Liver (tissue), 9 donors: ENCODE measurements around the gene CLCN4. TPM values are rescaled to one million over a fixed set of nuclear protein-coding genes. Genes with fewer than 3 reads are reported as not detected.

Experiments used
- DNase-seq: peaks from one replicate; pipeline ENCODE4 v3.0.0-alpha.2; 2017; ENCODE audit warnings: low spot score
- H3K27ac ChIP-seq, 2 donors: one replicate each; pipeline ENCODE4 v1.7.0; 2013; ENCODE audit warnings: inconsistent platforms in 2 of 2, low read length in 2 of 2, control low read depth in 1 of 2, low read depth in 1 of 2, mild to moderate bottlenecking in 1 of 2
- H3K27me3 ChIP-seq, 4 donors: one replicate each; pipeline versions ENCODE4 v1.6.1 to v1.7.0; 2013; ENCODE audit warnings: low read length in 3 of 4, inconsistent platforms in 1 of 4, mild to moderate bottlenecking in 1 of 4, moderate library complexity in 1 of 4; ENCODE audit not compliant: control insufficient read depth in 4 of 4, insufficient read depth in 4 of 4
- H3K36me3 ChIP-seq, 4 donors: one replicate each; pipeline versions ENCODE4 v1.6.1 to v1.7.0; 2013; ENCODE audit warnings: low read length in 3 of 4, mild to moderate bottlenecking in 3 of 4, low read depth in 1 of 4, moderate library complexity in 1 of 4; ENCODE audit not compliant: control insufficient read depth in 4 of 4, insufficient read depth in 3 of 4
- H3K4me1 ChIP-seq, 4 donors: one replicate each; pipeline versions ENCODE4 v1.6.1 to v1.7.0; 2013; ENCODE audit warnings: low read length in 3 of 4, mild to moderate bottlenecking in 3 of 4, moderate library complexity in 1 of 4; ENCODE audit not compliant: control insufficient read depth in 4 of 4, insufficient read depth in 4 of 4
- H3K4me3 ChIP-seq, 3 donors: one replicate each; pipeline versions ENCODE4 v1.6.1 to v1.7.0; 2013; ENCODE audit warnings: low read length in 3 of 3, control low read depth in 1 of 3, low read depth in 1 of 3, mild to moderate bottlenecking in 1 of 3
- H3K9ac ChIP-seq, 2 donors: one replicate each; pipeline ENCODE4 v1.7.0; 2013; ENCODE audit warnings: low read length in 2 of 2, mild to moderate bottlenecking in 2 of 2, moderate library complexity in 2 of 2, control low read depth in 1 of 2, low read depth in 1 of 2
- H3K9me3 ChIP-seq, 4 donors: one replicate each; pipeline versions ENCODE4 v1.6.1 to v1.7.0; 2013; ENCODE audit warnings: low read length in 3 of 4; ENCODE audit not compliant: control insufficient read depth in 4 of 4
- EGR1 ChIP-seq, 2 donors: IDR thresholded peaks; 2 replicates each; pipeline ENCODE4 v1.6.1; 2016 to 2018; ENCODE audit warnings: antibody characterized with exemption in 2 of 2, low read depth in 2 of 2
- FOXA1 ChIP-seq: IDR thresholded peaks from 2 replicates; pipeline ENCODE4 v1.6.1; 2016; ENCODE audit warnings: antibody characterized with exemption
- FOXA2 ChIP-seq: IDR thresholded peaks from 2 replicates; pipeline ENCODE4 v1.6.1; 2016; ENCODE audit warnings: antibody characterized with exemption
- GABPA ChIP-seq, 2 donors: IDR thresholded peaks in 1 of 2; conservative IDR thresholded peaks in 1 of 2; 2 replicates each; pipeline ENCODE4 v1.6.1; 2016; ENCODE audit warnings: antibody characterized with exemption in 2 of 2, mild to moderate bottlenecking in 1 of 2, moderate library complexity in 1 of 2
- HNF4A ChIP-seq, 2 donors: conservative IDR thresholded peaks; 2 replicates each; pipeline ENCODE4 v1.6.1; 2016; ENCODE audit warnings: antibody characterized with exemption in 2 of 2, mild to moderate bottlenecking in 2 of 2
- HNF4G ChIP-seq: IDR thresholded peaks from 2 replicates; pipeline ENCODE4 v1.6.1; 2016; ENCODE audit warnings: antibody characterized with exemption
- JUND ChIP-seq, 2 donors: IDR thresholded peaks; 2 replicates each; pipeline ENCODE4 v1.6.1; 2016; ENCODE audit warnings: antibody characterized with exemption in 2 of 2
- NR2F2 ChIP-seq: IDR thresholded peaks from 2 replicates; pipeline ENCODE4 v1.6.1; 2016; ENCODE audit warnings: antibody characterized with exemption
- RAD21 ChIP-seq, 2 donors: IDR thresholded peaks; 2 replicates each; pipeline ENCODE4 v1.6.1; 2016; ENCODE audit warnings: antibody characterized with exemption in 2 of 2, mild to moderate bottlenecking in 2 of 2
- RXRA ChIP-seq, 2 donors: IDR thresholded peaks; 2 replicates each; pipeline ENCODE4 v1.6.1; 2017 to 2018; ENCODE audit warnings: antibody characterized with exemption in 2 of 2, mild to moderate bottlenecking in 1 of 2
- SP1 ChIP-seq: IDR thresholded peaks from 2 replicates; pipeline ENCODE4 v1.6.1; 2018; ENCODE audit warnings: antibody characterized with exemption, mild to moderate bottlenecking
- TAF1 ChIP-seq: conservative IDR thresholded peaks from 2 replicates; pipeline ENCODE4 v1.6.1; 2016; ENCODE audit warnings: antibody characterized with exemption, mild to moderate bottlenecking
- YY1 ChIP-seq: IDR thresholded peaks from 2 replicates; pipeline ENCODE4 v1.6.1; 2016; ENCODE audit warnings: antibody characterized with exemption, mild to moderate bottlenecking
- WGBS: extraction: QIAGEN DNeasy Blood & Tissue Kit; methylation state at CpG from one replicate; pipeline ENCODE4 v1.1.7; 2013; 5-methylcytosine and 5-hydroxymethylcytosine counted together
- polyA plus RNA-seq, 2 donors: library from polyadenylated mRNA; stranded (reverse) in 1 of 2; unstranded in 1 of 2; fragments of 200-250 nt in 1 of 2; fragments of >200 nt in 1 of 2; fragmentation: Nextera tagmentation in 1 of 2; extraction: Ambion mirVana in 1 of 2; gene quantifications; one replicate each; pipeline versions ENCODE4 v1.2.1 to v1.2.3, GENCODE V29; 2013 to 2015
- total RNA-seq, 2 donors: library from RNA; depleted of rRNA; stranded (reverse); fragments of >200 nt; gene quantifications; one replicate each; pipeline ENCODE4 v1.2.3, GENCODE V29; 2014
- TF ChIP-seq, protein P1 (sequence below): IDR thresholded peaks from 2 replicates; pipeline ENCODE4 v1.6.1; 2016; ENCODE audit warnings: antibody characterized with exemption
- TF ChIP-seq, protein P2 (sequence below): IDR thresholded peaks from 2 replicates; pipeline ENCODE4 v1.6.1; 2016; ENCODE audit warnings: antibody characterized with exemption
- TF ChIP-seq, protein P3 (sequence below): IDR thresholded peaks from 2 replicates; pipeline ENCODE4 v1.6.1; 2016; ENCODE audit warnings: antibody characterized with exemption
- TF ChIP-seq, protein P4 (sequence below): IDR thresholded peaks from 2 replicates; pipeline ENCODE4 v1.6.1; 2016; ENCODE audit warnings: antibody characterized with exemption, mild to moderate bottlenecking
- TF ChIP-seq, protein P5 (sequence below): fragments of 150-350 bp; IDR thresholded peaks from 2 replicates; pipeline ENCODE4 v1.5.1; 2017; ENCODE audit warnings: improper control_type of control experiment, low read depth, low read length; ENCODE audit not compliant: missing input control
- donor health status: healthy.
- donor health status: healthy.
- donor health status: healthy.
- donor health status: healthy.
- donor health status: healthy.

Gene CLCN4
- total and polyA plus RNA-seq, 4 donors = 1.5 to 10.9 (median 4.0) TPM

DNA sequence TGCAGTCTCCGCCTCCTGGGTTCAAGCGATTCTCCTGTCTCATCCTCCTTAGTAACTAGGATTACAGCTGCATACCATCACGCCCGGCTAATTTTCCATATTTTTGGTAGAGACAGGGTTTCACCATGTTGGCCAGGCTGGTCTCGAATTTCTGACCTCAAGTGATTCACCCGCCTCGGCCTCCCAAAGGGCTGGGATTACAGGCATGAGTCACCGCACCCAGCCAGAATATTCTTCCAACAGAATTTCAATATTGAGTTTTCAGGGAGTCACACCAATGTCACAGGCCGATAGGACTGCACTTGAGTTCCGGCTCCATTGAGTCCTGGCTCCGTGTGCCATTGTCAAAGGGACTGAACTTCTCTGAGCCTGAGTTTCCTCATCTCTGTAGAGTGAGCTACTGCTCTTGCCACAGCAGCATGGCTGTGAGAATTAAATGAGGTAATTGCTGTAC is 82.9 kb downstream of the CLCN4 start:
- no peaks in the 10 kb centered on the region for H3K36me3 ChIP-seq
- no peaks in the 10 kb centered on the region for H3K9me3 ChIP-seq
- TF ChIP-seq HNF4A (conservative IDR thresholded peaks at IDR 0.05) (no peak), FOXA1 (no peak), YY1 (no peak)
- TF ChIP-seq, protein P1, sequence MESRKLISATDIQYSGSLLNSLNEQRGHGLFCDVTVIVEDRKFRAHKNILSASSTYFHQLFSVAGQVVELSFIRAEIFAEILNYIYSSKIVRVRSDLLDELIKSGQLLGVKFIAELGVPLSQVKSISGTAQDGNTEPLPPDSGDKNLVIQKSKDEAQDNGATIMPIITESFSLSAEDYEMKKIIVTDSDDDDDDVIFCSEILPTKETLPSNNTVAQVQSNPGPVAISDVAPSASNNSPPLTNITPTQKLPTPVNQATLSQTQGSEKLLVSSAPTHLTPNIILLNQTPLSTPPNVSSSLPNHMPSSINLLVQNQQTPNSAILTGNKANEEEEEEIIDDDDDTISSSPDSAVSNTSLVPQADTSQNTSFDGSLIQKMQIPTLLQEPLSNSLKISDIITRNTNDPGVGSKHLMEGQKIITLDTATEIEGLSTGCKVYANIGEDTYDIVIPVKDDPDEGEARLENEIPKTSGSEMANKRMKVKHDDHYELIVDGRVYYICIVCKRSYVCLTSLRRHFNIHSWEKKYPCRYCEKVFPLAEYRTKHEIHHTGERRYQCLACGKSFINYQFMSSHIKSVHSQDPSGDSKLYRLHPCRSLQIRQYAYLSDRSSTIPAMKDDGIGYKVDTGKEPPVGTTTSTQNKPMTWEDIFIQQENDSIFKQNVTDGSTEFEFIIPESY = no peak
- TF ChIP-seq, protein P2, sequence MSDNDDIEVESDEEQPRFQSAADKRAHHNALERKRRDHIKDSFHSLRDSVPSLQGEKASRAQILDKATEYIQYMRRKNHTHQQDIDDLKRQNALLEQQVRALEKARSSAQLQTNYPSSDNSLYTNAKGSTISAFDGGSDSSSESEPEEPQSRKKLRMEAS = no peak
- H3K9ac ChIP-seq = no peak overlapping the region
- peaks cover 0 to 2% (median 0%) of the 10 kb centered on the region in 4 donors for H3K27me3 ChIP-seq
- WGBS = 89% methylated on average over 11 of the region's 11 CpGs
- no peak overlapping the region for H3K4me3 ChIP-seq
- no peak for DNase-seq
- H3K4me1 ChIP-seq = no peaks in the 10 kb centered on the region
- H3K27ac ChIP-seq = no peak overlapping the region

DNA sequence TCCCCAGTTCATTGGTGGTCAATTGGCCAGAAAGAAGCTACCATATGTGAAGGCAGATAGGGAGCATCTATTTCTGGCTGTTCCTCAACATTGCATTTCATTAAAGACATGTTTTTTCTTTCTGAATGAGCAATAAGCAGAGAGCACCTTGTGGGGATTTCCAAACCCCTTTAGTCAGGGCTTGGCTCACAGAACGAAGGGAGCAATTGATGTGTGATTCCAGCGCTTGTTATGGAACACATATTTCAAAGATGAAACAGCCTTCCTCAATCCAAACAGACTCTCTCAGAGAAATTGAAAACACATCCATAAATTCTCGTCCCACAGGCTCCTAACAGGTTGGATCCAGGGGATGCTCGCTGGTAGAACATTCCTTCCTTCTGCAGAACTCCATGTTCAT is 84.1 kb downstream of the CLCN4 start:
- no peaks in the 10 kb centered on the region for H3K36me3 ChIP-seq
- no peak overlapping the region for H3K27ac ChIP-seq
- H3K9me3 ChIP-seq = no peaks in the 10 kb centered on the region
- H3K4me3 ChIP-seq = no peak overlapping the region
- WGBS = 83% methylated on average over 4 of the region's 4 CpGs
- no peaks in the 10 kb centered on the region for H3K4me1 ChIP-seq
- H3K9ac ChIP-seq = no peak overlapping the region
- TF ChIP-seq HNF4G (no peak), NR2F2 (no peak), JUND (IDR thresholded peaks at IDR 0.05) (no peak), YY1 (no peak), TAF1 (no peak), RAD21 (IDR thresholded peaks at IDR 0.05) (no peak), SP1 (no peak), GABPA (IDR thresholded peaks at IDR 0.05 in 1 of 2, conservative IDR thresholded peaks at IDR 0.05 in 1 of 2) (no peak), HNF4A (conservative IDR thresholded peaks at IDR 0.05) (no peak), EGR1 (IDR thresholded peaks at IDR 0.05; ENCODE audit: low read depth in 2 of 2) (no peak), FOXA1 (no peak), RXRA (IDR thresholded peaks at IDR 0.05) (no peak), FOXA2 (no peak)
- TF ChIP-seq, protein P3, sequence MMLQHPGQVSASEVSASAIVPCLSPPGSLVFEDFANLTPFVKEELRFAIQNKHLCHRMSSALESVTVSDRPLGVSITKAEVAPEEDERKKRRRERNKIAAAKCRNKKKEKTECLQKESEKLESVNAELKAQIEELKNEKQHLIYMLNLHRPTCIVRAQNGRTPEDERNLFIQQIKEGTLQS = no peak
- TF ChIP-seq, protein P2 = no peak
- TF ChIP-seq, protein P4, sequence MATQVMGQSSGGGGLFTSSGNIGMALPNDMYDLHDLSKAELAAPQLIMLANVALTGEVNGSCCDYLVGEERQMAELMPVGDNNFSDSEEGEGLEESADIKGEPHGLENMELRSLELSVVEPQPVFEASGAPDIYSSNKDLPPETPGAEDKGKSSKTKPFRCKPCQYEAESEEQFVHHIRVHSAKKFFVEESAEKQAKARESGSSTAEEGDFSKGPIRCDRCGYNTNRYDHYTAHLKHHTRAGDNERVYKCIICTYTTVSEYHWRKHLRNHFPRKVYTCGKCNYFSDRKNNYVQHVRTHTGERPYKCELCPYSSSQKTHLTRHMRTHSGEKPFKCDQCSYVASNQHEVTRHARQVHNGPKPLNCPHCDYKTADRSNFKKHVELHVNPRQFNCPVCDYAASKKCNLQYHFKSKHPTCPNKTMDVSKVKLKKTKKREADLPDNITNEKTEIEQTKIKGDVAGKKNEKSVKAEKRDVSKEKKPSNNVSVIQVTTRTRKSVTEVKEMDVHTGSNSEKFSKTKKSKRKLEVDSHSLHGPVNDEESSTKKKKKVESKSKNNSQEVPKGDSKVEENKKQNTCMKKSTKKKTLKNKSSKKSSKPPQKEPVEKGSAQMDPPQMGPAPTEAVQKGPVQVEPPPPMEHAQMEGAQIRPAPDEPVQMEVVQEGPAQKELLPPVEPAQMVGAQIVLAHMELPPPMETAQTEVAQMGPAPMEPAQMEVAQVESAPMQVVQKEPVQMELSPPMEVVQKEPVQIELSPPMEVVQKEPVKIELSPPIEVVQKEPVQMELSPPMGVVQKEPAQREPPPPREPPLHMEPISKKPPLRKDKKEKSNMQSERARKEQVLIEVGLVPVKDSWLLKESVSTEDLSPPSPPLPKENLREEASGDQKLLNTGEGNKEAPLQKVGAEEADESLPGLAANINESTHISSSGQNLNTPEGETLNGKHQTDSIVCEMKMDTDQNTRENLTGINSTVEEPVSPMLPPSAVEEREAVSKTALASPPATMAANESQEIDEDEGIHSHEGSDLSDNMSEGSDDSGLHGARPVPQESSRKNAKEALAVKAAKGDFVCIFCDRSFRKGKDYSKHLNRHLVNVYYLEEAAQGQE = no peak
- TF ChIP-seq, protein P5, sequence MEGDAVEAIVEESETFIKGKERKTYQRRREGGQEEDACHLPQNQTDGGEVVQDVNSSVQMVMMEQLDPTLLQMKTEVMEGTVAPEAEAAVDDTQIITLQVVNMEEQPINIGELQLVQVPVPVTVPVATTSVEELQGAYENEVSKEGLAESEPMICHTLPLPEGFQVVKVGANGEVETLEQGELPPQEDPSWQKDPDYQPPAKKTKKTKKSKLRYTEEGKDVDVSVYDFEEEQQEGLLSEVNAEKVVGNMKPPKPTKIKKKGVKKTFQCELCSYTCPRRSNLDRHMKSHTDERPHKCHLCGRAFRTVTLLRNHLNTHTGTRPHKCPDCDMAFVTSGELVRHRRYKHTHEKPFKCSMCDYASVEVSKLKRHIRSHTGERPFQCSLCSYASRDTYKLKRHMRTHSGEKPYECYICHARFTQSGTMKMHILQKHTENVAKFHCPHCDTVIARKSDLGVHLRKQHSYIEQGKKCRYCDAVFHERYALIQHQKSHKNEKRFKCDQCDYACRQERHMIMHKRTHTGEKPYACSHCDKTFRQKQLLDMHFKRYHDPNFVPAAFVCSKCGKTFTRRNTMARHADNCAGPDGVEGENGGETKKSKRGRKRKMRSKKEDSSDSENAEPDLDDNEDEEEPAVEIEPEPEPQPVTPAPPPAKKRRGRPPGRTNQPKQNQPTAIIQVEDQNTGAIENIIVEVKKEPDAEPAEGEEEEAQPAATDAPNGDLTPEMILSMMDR = no peak
- TF ChIP-seq, protein P1 = no peak
- DNase-seq = no peak
- peaks cover 0 to 2% (median 0%) of the 10 kb centered on the region in 4 donors for H3K27me3 ChIP-seq
